Inferior parietal cortex (tissue), 1 donor: ENCODE measurements around the gene ANO4.

Experiments used
- DNase-seq: peaks from one replicate; pipeline ENCODE4 v3.0.0-alpha.2; 2016; ENCODE audit errors: extremely low spot score

Gene ANO4

GRCh38 chr12:100801320-100801719, 6.7 kb downstream of the ANO4 start:
- DNase-seq, result no peak

GRCh38 chr12:100808777-100809176, 14.2 kb downstream of the ANO4 start:
- no peak for DNase-seq

DNA sequence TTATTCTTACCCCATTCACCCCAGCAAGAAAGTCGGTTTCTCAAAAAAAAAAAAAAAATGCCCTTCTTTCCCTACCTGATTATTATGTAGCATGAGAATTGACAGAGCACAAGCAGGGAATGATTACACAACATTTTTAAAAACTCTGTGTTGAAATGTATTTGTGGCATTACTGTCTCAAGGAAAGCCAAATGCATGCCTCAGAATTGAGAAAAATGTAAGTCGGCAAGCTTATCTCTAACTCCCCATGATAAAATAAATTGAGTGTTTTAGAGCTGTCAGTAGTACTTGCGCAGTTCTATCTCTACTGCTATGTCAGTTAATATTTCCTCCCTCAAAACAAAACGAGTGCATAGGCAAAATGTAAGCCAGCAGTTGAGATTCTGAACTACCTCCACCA, 25.7 kb downstream of the ANO4 start:
- DNase-seq, result no peak

DNA sequence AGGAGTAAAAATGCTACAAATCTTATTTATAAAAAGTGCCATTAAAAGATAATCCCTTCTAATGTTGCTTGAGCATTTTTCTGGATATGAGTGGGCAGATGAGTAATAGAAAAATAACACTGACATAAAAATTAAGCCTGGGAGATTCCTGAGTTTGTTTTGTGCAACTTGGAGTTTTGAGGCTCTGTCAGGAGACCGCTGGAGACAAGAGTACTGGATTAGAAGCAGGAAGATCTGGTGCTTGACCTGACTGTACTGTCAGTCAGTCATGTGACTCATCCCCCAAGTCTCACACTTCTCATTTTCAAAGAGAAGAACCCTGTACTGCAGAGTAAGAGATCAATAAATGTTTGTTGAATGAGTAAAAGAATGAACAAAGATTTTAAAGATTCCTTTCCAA, 29.4 kb downstream of the ANO4 start:
- DNase-seq, result no peak

DNA sequence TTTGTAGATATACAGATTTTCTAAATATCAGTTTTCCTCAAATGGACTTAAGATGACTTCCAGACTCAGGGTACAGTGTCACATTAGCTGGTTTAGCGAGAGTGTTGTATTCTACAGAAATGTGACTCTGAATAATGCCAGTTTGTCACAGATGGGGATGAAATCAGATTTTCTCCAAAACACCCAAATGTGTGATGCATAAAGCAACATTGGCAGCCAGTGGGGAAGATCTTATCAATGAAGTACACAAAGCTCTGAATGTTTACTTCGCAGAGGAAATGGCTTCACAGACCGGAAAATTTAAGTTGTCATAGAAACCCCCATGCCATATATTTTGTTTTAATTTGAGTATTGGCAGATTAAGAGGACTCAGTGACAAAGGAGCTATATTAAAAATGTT, 29.9 kb downstream of the ANO4 start:
- no peak for DNase-seq

- DNase-seq, result peak; percentile 55
Observed at GRCh38 chr12:100826323-100826722, 31.7 kb downstream of the ANO4 start.

DNA sequence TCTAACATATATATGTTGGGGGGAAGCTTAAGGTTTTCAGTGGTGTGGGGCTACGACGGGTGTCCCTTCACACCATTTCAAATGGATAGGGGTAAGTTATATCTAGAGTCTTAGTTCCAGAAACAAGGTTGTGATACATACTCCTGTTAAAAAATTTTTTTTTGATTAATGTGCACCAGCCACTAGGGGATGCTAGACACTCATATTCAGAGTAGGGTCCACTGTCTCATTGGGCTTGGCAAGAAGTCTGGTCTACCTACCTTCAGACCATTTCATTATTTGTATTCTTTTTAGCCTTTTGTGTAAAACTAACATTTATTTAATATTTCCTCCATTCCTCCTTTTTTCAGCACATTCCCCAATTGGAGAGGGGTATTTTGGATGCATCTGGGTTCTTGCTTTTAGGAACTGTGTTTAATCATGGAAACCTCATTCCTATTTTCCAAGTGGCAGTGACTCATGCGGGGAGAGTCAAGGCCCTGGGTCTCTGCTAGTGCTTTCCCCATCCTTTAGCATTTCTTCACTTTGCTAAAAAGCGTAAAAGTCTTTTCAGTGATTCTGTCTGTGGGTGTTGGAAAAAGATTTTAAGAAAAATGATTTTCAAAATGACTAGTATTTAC, 33.4 kb downstream of the ANO4 start:
- peak; percentile 54 for DNase-seq

DNA sequence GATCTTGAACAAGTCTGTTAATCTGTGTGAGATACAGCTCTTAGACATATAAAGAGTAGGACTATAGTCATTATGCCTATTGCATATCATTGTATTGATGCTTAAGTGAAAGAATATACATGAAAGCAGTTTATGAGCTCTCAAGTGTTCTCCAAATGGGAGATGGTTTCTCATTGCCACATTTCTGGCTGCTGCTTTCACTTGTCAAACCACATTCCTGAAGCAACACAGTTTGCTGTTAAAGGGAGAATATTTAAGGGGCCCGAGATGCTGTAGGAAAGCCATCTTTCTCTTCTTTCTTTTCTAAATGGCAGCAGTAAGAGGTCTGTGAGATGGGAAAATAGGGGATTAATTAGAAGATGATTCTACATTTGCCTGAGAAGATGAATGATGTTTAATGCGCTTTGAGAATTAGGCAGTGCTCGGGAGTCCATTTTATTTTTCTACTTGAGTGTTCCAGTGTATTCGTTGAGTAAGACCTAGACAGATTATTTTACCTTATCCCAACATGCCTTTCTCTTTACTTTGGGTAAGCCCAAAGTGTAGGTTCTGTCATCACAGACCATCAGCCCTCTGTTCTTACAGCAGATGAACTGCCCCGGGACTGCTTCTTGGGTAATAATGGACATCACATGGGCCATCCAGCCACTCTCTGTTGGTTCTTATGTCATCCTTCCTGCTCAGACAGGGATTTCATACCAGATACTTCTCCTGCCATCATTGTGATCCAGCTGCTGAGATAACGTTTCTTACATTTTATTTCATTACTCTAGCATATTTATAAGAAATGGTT, 35.6 kb downstream of the ANO4 start:
- no peak for DNase-seq

GRCh38 chr12:100833282-100833681, 38.7 kb downstream of the ANO4 start:
- no peak for DNase-seq

DNA sequence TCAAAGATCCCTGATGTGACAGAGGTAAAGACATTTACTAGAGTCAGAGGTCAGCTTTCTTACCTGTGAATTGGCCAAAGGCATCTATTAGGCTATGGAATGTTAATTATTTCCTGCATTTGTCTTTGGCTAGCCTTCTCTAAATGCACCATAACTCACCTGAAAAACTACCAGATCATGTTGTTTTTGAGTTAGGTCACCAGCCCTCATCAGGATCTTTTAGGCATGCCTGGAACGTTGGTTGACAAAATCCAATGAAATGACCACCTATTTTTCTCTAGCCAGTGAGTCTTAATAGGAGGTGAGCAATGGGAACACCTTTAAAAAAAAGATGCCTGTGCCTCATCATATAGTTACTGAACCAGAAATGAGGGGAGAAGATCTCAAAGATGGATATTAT, 46.2 kb downstream of the ANO4 start:
- DNase-seq, result no peak

DNA sequence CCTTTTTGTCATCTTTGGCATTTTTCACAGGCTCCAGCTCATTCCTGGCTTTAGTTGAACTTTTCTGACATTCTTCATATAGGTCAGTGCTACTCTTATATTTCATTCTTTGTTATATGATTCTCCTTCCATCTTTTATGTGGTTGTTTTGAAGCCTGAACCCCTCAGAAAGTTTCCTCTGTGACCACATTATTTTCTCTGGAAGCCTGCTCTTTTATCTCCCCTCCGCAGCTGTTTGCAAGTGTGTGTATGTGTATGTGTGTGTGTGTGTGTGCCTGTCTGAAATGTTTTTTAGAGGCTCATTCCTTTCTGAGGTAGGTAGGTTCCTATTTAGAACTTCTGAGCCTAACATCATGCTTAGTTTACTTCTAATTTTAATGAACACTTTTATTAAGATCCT, 47.6 kb downstream of the ANO4 start:
- no peak for DNase-seq

GRCh38 chr12:100843061-100843460, 48.5 kb downstream of the ANO4 start:
- no peak for DNase-seq

GRCh38 chr12:100845095-100845494, 50.5 kb downstream of the ANO4 start:
- DNase-seq, result no peak

DNA sequence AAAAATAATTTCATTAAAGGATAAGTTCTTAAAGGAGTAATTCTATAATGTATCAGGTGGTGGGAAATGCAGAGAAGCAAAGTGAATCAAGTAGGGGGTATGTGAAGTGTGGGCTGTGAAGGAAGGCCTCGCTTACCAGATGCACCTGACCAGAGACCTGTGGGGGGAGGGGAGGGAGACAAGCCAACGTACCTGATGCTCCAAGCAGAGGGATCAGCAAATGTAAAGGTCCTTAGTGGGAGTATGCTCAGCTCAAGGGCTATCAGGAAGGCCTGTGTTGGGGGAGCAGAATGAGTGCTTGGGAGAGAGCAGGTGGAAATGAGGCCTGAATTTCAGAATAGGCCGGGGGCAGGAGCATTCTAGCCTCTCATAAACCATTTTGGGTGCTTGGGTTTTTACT, 57.1 kb downstream of the ANO4 start:
- no peak for DNase-seq

- DNase-seq, result no peak
Observed at GRCh38 chr12:100857418-100857817, 62.8 kb downstream of the ANO4 start.

DNA sequence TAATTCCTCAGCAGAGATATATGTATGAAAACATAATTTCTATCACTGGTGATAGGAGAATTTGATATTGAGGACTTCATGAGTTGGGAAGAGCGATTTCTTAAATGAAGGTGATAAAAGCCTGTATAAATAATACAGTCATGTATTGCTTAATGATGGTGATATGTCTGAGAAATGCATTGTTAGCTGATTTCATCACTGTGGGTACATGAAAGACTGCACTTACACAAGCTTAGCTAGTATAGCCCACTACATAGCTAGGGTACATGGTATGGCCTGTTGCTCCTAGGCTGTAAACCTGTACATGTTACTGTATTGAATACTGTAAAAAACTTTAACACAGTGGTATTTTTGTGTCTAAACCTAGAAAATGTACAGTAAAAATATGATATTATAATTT, 63.4 kb downstream of the ANO4 start:
- DNase-seq, result no peak

- DNase-seq, result peak; percentile 47
Observed at GRCh38 chr12:100858656-100859055, 64.1 kb downstream of the ANO4 start.

DNA sequence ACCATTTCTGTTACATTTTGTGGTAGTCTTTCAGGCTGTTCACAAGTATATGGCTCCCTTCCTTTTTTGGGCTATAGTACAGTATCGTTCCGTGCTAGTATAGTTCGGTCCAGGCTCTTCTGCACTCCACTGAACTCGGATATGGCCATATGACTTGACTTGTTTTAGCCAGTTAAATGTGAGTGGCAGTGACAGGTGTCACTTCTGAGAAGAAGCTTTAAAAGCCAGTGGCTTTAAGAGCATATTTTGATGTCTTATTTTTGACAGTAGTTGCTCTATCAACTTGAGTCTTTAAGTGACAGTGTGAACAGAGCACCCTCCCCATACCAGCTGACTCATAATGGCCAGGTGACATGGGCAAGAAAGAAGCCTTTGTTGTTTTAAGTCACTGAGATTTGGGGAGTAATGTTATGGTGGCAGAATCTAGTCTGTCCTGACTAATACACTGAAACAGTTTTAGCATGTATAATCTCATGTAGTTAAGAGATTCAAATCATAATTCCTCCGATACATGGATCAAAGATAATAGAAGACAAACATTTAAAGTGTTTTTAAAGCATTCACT, 64.6 kb downstream of the ANO4 start:
- no peak for DNase-seq

GRCh38 chr12:100860611-100861010, 66.0 kb downstream of the ANO4 start:
- DNase-seq, result no peak

- no peak for DNase-seq
Observed at GRCh38 chr12:100862676-100863075, 68.1 kb downstream of the ANO4 start.

DNA sequence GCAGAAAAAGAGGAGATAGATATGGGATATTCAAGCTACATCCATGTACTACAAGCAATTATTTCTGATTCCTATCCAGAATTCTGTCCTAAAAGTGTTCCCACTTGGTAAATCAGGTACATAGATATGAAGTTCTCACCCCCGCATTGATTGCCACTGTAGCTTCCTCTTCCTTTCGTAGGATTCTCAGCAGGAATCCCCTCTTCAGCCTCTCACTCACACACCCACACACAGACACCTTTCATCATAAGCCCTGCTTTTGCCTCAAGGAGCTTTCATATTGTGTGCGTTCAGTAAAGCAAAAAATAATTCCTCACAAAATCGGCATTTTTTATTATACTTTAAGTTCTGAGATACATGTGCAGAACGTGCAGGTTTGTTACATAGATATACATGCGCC, 69.8 kb downstream of the ANO4 start:
- no peak for DNase-seq

GRCh38 chr12:100867639-100868393, 73.2 kb downstream of the ANO4 start:
- DNase-seq, result no peak

DNA sequence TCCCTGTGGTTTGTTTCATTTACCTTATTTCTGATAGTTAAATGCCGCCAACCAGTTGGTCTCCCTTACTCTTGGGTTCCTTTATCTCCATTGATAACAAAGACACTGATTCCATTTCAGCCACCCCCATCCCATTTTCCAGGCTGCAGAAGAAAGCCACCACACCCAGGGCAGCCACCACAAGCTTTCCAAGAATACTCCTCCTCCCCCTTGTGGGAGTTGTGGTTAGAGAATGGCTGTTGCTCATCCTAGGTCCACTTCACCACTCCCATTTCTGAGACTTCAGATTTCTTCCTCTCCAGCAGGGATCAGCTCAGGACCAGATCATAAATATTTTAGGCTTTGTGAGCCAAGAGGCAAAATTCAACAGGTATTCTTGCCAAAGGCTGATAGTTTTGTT, 73.9 kb downstream of the ANO4 start:
- DNase-seq, result no peak
